HG03159 (cell line): ENCODE data around the gene EVI5.
"Not testable (repeated sequence)": the region's sequence is repeated elsewhere in the genome, so short reads cannot be mapped to it uniquely, and the experiment has no call there.

Experiments used
- ATAC-seq: cut with Tn5 transposase; IDR thresholded peaks from one replicate; pipeline ENCODE4 v1.9.1; 2021; ENCODE audit warnings: mild to moderate bottlenecking, moderate library complexity; ENCODE audit not compliant: unreplicated experiment

EVI5 gene

DNA sequence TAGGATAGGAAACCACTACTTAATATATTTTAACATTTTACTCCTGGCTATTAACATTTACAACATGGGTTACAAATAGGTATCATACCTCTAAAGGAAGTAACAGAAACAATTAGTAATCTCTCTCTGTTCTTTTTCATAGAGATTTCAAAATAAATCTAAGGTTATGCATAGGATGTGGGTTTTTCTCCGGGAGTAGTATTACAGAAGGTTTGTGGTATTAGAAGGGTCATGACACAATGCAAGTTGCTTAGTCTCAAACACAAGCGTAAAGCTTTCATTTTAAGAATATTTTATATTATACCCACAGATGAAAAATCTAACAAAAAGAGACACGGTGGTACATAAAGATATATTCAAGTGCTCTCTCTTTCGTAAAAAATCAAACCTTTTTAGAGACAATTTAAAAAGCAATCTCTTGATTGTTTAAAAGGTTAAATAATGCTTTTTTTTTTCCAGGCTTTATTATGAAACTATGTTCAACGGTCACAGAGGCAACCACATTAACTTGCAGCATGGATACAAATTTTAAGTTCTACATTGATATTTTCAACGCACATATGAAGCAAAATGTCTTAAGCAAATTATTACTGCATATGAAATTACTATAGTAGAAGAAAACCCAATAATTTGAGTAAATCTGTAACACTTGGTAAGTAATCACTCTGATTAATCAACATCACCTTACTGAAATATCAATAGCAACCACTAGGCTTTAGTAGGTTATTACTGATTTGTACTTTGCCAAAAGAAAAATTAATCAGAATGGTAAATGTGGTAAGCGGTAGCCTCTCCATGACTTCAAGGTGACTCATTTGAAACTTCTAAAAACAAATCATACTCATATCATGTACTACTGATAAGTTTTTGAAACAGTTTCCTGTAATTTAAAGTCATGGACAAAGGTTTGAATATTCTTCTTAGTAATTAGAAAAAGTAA is 200.8 kb downstream of the EVI5 start:
- ATAC-seq = peak; percentile 89

DNA sequence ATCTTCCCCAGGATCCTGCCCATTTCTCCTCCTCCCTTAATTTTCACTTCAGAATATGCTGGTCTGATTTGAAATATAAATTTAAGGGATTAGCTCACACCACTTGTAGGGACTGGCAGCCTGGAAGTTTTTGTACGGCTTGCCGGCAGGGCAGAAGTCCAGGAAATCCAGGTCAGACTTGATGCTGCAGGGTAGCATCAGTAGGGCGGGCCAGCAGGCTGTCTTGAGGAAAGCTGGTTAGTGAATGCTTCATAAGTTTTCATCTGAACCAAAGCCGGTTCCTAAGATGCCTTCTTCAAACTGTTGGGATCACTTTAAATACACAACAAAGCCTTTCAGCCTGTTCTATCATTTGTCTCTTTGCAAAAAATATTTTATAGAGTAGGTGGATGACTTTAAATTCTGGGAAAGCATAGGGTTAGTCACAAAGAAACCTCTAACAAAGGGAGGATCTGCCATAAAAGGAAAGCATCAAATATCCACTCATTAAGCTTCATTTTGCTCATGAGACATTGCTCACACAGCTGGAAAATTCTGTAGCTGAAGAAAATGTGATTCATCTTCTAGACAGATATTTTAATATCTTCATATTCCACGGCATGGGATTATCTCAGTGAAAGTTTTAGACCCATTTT is 207.5 kb downstream of the EVI5 start:
- ATAC-seq = no peak

DNA sequence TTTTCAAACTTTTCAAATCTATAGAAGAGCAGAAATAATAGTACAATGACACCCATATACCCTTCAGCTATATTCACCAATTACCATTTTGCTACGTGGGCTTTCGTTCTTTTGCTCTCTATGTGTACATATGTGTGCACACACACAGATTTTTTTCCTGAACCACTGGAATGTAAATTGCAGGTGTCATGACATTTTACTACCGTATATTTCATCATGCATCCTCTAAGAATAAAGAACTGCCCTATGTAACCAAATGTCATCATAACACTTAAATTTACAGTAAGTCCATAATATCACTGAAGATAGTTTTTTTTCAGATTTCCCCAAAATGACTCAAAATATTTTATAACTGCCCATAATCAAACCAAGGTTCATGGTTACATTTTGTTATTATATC is 209.8 kb downstream of the EVI5 start:
- ATAC-seq = no peak

DNA sequence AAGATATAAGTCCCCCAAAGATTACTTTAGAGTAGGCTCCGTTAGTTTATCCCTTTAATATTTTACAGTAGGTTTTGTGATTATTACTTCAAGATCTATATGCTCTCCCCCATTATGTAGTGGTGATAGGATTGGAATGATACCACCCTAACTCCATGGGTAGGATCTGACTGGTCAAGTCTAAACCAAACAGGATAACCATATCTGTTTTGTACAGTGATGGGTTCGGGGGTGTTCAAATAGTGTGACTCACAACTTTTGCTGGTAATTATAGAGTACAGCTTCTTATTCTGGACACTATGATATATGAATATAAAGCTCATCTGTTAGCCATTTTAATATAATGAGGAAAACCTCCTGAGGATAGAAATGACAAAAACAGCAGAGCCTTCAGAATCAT is 212.4 kb downstream of the EVI5 start:
- ATAC-seq = no peak

DNA sequence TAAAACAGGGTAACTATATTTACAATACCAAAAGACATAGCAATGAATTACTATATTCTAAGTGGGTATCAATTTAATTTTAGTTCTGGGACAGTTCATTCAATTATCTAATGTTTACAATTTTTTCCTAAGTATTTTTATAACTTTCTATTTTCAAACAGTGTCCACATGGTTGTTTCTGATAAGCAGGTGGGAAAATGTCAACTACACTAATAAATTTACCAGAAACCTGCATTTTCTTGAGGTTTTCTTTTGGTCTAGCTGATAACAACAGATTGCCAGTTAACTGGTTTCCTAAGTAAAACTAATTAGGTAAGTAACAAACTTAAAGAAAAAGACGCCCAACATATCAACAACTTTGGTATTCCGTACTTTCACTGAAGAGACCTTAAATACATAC is 213.3 kb downstream of the EVI5 start:
- ATAC-seq = no peak

DNA sequence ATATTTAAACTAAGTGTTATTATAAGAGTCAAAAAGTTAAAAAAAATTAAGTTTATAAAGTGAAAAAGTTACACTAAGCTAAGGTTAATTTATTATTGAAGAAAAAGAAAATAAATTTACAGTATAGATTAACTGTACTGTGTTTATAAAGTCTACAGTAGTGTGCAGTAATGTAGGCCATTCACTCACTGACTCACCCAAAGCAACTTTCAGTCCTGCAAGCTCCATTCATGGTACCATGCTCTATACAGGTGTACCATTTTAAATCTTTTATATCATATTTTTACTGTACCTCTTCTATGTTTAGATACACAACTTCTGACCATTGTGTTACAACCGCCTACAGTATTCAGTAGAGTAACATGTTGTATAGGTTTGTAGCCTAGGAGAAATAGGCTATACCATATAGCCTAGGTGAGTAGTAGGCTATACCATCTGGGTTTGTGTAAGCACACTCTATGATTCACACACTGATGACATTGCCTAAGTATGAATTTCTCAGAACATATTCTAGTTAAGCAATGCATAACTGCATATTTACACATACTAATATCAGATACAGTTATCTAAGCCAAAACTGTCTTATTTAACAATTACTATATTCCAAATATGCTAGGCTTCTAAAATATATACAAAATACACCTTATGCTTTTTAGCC is 217.6 kb downstream of the EVI5 start:
- no peak for ATAC-seq

DNA sequence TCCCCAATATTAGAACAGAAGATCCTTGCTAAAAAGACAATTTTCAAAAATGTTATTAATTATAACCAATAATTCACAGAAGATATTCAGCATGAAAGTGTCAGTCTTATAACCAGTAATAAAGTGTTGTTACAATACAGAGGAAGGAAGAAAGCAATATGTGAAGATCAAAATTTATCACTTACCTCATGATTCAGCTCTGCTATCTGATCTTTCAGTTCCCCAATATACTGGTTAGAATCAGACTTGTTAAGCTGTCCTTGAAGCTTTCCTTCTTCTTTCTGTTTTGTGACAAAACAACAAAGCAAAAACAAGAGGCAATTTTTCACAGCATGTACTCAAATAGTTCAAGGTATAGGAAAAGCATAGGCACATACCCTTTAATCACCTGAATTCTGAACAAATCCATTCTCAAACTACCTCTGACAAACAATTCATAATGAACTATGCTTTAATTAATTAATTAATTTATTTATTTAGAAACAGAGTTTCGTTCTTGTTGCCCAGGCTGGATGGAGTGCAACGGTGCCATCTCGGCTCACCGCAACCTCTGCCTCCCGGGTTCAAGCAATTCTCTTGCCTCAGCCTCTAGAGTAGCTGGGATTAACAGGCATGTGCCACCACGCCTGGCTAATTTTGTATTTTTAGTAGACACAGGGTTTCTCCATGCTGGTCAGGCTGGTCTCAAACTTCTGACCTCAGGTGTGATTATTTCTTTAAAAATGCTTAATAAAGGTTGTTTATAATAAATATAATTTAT is 221.3 kb downstream of the EVI5 start:
- peak; percentile 98 for ATAC-seq

DNA sequence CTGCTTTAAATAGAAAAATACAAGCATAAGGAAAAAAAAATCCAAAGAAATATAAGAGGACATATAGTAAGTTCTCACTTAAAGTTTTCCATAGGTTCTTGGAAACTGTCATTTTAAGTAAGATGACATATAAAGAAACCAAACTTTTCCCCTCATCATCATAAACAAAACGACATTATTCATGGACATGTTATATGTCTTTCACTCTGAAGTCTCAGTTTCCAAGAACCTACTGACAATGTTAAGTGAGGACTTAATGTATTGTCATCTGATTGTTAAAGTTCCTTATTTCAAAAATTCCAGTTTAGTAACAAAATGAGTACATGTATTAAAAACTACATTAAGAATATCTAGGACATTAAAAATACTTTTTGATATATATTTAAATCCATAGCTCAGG is 228.6 kb downstream of the EVI5 start:
- no peak for ATAC-seq

DNA sequence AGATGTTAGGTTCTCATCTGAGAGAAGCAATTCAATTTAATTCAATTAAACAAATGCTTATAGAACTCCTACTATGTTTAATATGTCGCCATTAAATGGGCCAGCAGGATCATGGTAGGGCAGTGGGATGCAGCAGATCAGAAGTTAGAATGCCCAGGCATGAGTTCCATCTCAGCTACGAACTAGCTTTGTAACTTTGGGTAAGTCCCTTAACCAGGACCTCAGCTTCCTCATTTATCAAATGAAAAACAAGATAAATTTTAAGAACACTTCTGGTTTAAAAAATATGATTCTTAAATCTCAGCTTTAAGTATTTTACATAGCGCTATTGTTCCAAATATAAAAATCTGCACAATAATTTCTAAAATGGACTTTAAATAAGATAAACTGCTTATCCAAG is 230.7 kb downstream of the EVI5 start:
- no peak for ATAC-seq

DNA sequence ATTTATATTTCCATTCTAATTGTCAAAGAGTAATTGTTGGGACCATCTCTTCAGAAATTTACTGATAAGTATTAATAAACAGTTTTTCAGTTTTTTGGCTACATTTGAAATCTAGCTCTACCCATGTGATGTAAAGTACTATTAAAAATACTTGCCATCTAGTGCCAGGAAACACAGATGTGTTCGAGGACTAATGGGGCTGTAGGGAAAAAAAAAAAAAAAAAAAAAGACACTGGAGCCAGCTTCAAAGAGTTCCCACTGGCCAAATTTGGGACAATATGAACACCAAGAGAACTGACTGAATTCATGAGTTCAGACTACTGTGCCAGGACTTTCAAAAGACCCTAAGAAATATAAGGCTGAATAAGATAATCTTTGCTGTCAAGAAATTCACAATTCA is 233.0 kb downstream of the EVI5 start:
- ATAC-seq = no peak

DNA sequence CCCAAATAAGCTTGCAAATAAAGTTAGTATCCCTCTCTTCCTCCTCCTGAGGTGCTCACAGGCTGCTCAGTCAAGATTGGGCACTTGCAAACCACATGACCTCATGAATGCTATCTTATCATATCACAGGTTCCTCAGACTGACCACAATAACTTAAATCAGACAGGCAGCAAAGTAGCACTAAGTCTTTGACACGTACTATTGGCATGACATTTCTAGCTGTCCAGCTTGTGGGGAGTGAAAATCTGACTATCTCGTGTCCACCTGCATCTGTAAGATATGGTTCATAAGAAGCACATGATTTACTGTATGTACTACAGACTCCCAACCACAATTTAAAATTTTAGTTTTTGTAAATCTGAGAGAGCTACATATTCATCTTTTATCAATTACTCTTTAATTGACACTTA is 240.1 kb downstream of the EVI5 start:
- no peak for ATAC-seq

DNA sequence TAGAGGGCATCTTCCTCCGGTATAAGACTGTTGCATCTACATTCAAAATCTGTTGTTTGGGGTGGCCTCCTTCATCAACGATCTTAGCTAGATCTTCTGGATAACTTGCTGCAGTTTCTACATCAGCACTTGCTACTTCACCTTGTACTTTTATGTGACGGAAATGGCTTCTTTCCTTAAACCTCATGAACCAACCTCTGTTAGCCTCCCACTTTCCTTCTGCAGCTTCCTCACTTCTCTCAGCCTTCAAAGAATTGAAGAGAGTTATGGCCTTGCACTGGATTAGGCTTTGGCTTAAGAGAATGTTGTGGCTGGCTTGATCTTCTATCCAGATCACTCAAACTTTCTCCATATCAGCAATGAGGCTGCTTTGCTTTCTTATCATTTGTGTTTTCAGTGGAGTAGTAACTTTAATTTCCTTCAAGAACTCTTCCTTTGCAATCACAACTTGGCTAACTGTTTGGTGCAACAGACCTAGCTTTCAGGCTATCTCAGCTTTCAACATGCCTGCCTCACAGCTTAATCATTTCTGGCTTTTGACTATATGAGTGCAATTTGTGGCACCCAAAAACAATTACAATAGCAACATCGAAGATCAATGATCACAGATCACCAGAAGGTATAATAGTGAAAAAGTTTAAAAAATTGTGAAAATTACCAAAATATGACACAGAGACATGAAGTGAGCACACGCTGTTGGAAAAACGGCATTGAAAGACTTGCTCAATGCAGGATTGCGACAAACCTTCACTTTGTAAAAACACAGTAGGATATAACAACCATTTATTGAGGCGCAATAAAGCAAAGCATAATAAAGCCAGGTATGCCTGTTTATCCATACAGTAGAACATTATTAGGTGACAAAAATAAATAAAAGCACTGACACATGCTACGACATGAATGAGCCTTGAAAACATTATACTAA is 241.5 kb downstream of the EVI5 start:
- no peak for ATAC-seq

DNA sequence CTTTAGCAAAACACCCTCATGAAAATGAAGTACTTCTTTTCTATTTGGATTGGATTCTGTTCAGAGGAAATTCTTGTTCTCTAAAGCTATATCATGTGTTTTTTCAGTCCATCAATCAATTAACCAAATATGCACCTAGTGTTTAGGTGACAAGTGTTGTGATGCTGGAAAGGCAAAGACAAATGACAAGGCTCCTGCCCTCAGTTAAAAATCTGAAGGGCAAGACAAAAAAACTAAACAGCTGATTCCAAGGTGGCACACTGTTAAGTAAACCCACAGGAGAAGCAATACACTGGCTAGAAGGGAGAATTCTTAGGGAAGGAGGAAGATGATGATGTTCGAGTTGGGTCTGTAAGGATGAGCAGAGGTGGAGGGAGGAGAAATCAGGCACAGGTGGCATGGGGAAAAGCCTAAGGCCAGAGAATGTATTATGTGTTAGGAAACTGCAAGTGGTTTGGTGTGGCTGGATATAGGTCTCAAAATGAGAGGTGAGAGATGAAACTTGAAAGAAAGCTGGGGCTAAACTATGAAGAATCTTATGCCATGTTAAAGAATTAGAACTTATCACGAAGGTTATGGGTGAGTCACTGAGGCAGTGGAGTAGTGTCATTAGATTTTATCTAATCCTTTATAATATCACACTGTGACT is 246.4 kb downstream of the EVI5 start:
- peak; percentile 56 for ATAC-seq

DNA sequence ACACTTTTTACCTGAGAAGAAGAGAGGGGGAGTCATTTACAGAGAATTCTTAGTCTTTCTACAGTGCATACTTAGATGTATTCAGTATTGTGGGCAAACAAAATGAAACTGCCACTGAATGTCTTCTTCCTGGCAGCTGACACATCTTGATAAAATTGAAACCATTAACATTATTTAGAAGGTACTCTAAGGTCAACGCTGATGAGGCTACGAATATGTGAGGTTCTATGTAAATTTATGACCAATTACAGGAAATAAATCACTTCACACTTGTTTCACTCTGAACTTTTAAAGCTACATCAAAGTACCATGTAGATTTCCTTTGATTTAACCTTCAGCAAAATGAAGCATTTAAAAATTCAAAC is 246.9 kb downstream of the EVI5 start:
- ATAC-seq = peak; percentile 61

DNA sequence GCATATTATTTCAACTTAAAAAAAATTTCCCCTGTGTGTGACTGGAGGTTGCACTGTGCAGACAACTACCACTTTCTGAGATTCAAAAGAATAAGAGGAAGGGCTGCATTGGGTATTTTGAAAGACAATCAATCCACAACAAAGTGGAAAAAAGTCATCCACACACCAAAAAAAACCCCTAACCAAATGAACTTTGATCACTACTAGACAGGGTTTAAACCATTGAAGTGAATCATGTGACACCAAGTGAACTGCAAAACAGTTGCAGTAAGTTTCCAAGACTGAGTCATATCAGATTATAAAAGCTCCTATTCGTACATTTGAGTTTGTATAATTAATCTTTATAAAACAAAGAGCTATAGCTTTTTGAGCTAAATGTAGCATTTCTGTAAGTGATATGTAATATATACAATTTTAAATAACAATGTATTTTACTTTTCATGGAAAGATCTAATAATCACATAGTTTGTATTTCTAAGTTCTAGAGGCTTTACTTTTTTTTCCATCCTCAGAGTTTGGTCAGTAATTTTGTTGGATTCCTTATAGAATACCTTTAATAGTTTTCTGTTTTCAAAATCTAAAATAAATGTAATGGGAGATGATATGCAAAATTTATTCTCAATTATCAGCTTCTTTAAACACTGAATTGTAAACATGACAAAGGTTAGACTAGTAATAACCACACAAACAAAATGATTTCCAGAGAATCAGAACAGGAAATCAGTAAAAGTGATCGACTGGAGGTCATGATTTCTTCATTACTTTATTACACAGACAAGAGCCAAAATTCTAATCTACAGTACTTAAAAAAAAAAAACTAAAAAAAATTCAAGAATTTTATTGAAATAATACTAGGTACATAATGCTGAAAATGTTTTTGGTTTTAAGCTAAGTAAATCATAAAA is 247.7 kb downstream of the EVI5 start:
- peak; percentile 64 for ATAC-seq

DNA sequence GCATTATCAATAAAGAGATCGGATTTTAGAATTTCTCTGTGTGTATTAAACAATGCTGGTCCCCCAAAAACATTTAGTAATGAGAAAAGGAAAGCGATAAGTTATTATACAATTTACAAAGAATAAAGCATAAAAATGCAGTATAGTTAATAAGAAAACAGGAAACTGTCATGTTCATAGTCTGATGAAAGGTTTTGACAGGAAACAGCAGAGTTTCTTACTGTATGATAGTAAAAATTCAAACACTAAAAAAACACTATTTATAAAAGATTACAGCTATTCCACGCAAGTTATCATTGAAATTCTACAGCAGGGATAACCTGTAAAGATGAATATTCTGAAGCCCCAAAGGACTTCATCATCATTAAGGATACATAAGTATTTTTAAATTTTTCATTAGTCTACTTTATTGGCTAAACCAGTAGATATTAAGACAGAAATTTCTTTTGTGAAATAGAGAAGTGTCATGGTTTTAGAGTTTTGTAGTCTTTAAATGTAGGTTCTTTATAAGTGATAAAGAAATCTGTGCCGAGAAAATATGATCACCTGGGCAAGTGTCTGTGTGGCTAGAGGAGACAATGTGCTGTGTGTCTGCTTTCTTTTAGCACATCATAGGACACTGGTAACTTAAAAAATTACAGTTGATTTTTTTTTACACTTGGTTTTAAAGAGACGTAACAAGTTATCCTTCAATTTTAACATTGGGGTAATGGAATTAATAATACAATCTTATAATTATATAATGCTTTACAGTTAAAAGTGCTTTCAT is 248.5 kb downstream of the EVI5 start:
- no peak for ATAC-seq

DNA sequence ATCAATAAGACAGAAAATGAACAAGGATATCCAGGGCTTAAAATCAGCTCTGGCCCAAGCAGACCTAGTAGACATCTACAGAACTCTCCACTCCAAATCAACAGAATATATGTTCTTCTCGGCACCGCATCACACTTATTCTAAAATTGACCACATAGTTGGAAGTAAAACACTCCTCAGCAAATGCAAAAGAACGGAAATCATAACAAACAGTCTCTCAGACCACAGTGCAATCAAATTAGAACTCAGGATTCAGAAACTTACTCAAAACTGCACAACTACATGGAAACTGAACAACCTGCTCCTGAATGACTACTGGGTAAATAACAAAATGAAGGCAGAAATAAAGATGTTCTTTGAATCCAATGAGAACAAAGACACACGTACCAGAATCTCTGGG is 252.5 kb downstream of the EVI5 start:
- not testable (repeated sequence) for ATAC-seq

DNA sequence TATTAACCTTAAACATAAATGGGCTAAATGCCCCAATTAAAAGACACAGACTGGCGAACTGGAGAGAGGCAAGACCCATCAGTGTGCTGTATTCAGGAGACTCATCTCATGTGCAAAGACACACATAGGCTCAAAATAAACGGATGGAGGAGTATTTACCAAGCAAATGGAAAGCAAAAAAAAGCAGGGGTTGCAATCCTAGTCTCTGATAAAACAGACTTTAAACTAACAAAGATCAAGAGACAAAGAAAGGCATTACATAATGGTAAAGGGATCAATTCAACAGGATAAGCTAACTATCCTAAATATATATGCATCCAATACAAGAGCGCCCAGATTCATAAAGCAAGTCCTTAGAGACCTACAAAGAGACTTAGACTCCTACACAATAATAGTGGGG is 253.0 kb downstream of the EVI5 start:
- ATAC-seq = not testable (repeated sequence)
